Suprapubic skin (tissue), 4 donors: Measurements from ENCODE around the gene ADD2. TPM values are rescaled to one million over a fixed set of nuclear protein-coding genes. Genes with fewer than 3 reads are reported as not detected.
"Not testable (repeated sequence)": the region's sequence is repeated elsewhere in the genome, so short reads cannot be mapped to it uniquely, and the experiment has no call there.

Experiments
- DNase-seq, 2 donors: peaks; one replicate each; pipeline ENCODE4 v3.0.0-alpha.2; 2019; ENCODE audit warnings: low spot score in 2 of 2
- H3K27ac ChIP-seq: fragments of 200-600 bp; sonication (generic); one replicate; pipeline ENCODE4 v1.5.1; 2019
- H3K27me3 ChIP-seq: fragments of 200-600 bp; sonication (generic); one replicate; pipeline ENCODE4 v1.5.1; 2019
- H3K36me3 ChIP-seq: fragments of 200-600 bp; sonication (generic); one replicate; pipeline ENCODE4 v1.5.1; 2019
- H3K4me1 ChIP-seq: fragments of 200-600 bp; sonication (generic); one replicate; pipeline ENCODE4 v1.5.1; 2019
- H3K4me3 ChIP-seq: fragments of 200-600 bp; sonication (generic); one replicate; pipeline ENCODE4 v1.5.1; 2019; ENCODE audit warnings: mild to moderate bottlenecking
- H3K9me3 ChIP-seq: fragments of 200-600 bp; sonication (generic); one replicate; pipeline ENCODE4 v1.5.1; 2019
- CTCF ChIP-seq, 2 donors: fragments of 200-600 bp in 1 of 2; fragments of 450-650 bp in 1 of 2; sonication (generic) in 1 of 2; IDR thresholded peaks; one replicate each; pipeline ENCODE4 v1.5.1; 2016 to 2019; ENCODE audit warnings: antibody characterized with exemption in 2 of 2, mild to moderate bottlenecking in 1 of 2, moderate library complexity in 1 of 2
- EP300 ChIP-seq: sonication (generic); formaldehyde crosslinking; IDR thresholded peaks from one replicate; pipeline ENCODE4 v1.6.1; 2017; ENCODE audit warnings: antibody characterized with exemption
- POLR2A ChIP-seq, 2 donors: fragments of 450-650 bp; IDR thresholded peaks; one replicate each; pipeline ENCODE4 v1.6.1; 2017; ENCODE audit warnings: antibody characterized with exemption in 2 of 2, mild to moderate bottlenecking in 2 of 2, moderate library complexity in 2 of 2
- POLR2AphosphoS5 ChIP-seq, 3 donors: sonication (generic); formaldehyde crosslinking; IDR thresholded peaks; one replicate each; pipeline ENCODE4 v1.6.1; 2017; ENCODE audit warnings: antibody characterized with exemption in 3 of 3
- WGBS: methylation state at CpG from one replicate; pipeline ENCODE4 v1.1.5; 2018; 5-methylcytosine and 5-hydroxymethylcytosine counted together
- total RNA-seq, 4 donors: library from RNA; depleted of rRNA; stranded (reverse); fragments of >200 nt; gene quantifications; one replicate each; pipeline ENCODE4 v1.1.0, GENCODE V29; 2016

The ADD2 gene
- total RNA-seq, 4 donors from 2014 or later = 1.4 to 2.3 (median 1.5) TPM

DNA sequence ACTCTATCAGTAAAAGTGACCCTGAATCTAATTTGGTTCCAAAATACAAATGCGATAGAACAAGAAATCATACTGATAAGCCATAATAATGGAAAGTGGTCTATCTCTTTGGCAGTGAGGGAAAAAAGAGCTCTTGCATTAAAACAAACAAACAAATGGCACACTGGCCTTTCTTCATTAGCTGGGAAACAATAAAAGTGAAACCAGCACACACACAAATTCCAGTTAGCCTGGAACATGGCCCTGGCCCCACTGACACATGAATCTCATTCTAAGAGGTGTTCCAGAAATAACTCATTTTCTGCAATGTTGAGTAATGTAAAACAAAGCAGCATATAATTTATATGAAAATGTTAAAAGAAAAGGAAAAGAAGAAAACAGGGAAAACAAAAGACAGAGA is 135.0 kb downstream of the ADD2 start:
- Histone ChIP-seq H3K4me1 (no peaks in the 10 kb centered on the region), H3K4me3 (no peak overlapping the region), H3K27ac (no peak overlapping the region), H3K36me3 (no peaks in the 10 kb centered on the region), H3K27me3 (peaks cover 2% of the 10 kb centered on the region), H3K9me3 (peaks cover 7% of the 10 kb centered on the region)
- WGBS = 97% methylated on average over 1 of the region's 1 CpG
- TF ChIP-seq POLR2A (IDR thresholded peaks at IDR 0.05) (no peak), EP300 (no peak), CTCF (IDR thresholded peaks at IDR 0.05) (no peak), POLR2AphosphoS5 (IDR thresholded peaks at IDR 0.05) (no peak)
- no peak for DNase-seq

GRCh38 chr2:70632388-70632787 is 135.6 kb downstream of the ADD2 start:
- H3K4me1 ChIP-seq = no peaks in the 10 kb centered on the region
- whole genome bisulfite sequencing = 59% methylated on average over 1 of the region's 1 CpG
- H3K27me3 ChIP-seq = peaks cover 2% of the 10 kb centered on the region
- H3K36me3 ChIP-seq = no peaks in the 10 kb centered on the region
- H3K4me3 ChIP-seq = no peak overlapping the region
- DNase-seq = no peak
- TF ChIP-seq EP300 (no peak), CTCF (IDR thresholded peaks at IDR 0.05) (no peak), POLR2A (IDR thresholded peaks at IDR 0.05) (no peak), POLR2AphosphoS5 (IDR thresholded peaks at IDR 0.05) (no peak)
- peaks cover 7% of the 10 kb centered on the region for H3K9me3 ChIP-seq
- no peak overlapping the region for H3K27ac ChIP-seq

- Histone ChIP-seq H3K4me3 (no peak overlapping the region), H3K27ac (no peak overlapping the region), H3K36me3 (no peaks in the 10 kb centered on the region), H3K4me1 (no peaks in the 10 kb centered on the region), H3K27me3 (peaks cover 2% of the 10 kb centered on the region), H3K9me3 (peaks cover 7% of the 10 kb centered on the region)
- WGBS = 61% methylated on average over 1 of the region's 1 CpG
- TF ChIP-seq CTCF (IDR thresholded peaks at IDR 0.05) = no peak
- no peak for TF ChIP-seq POLR2AphosphoS5 (IDR thresholded peaks at IDR 0.05)
- DNase-seq = no peak
These were observed 137.2 kb downstream of the ADD2 start for GRCh38 chr2:70630761-70631160.

- peaks cover 2% of the 10 kb centered on the region for H3K27me3 ChIP-seq
- DNase-seq = no peak
- no peaks in the 10 kb centered on the region for H3K36me3 ChIP-seq
- no peak overlapping the region for H3K4me3 ChIP-seq
- no peak overlapping the region for H3K27ac ChIP-seq
- H3K9me3 ChIP-seq = no peaks in the 10 kb centered on the region
- H3K4me1 ChIP-seq = no peaks in the 10 kb centered on the region
- TF ChIP-seq EP300 = no peak
- 56% methylated on average over 2 of the region's 2 CpGs for WGBS
These were observed 140.6 kb downstream of the ADD2 start for GRCh38 chr2:70627211-70627898.

DNA sequence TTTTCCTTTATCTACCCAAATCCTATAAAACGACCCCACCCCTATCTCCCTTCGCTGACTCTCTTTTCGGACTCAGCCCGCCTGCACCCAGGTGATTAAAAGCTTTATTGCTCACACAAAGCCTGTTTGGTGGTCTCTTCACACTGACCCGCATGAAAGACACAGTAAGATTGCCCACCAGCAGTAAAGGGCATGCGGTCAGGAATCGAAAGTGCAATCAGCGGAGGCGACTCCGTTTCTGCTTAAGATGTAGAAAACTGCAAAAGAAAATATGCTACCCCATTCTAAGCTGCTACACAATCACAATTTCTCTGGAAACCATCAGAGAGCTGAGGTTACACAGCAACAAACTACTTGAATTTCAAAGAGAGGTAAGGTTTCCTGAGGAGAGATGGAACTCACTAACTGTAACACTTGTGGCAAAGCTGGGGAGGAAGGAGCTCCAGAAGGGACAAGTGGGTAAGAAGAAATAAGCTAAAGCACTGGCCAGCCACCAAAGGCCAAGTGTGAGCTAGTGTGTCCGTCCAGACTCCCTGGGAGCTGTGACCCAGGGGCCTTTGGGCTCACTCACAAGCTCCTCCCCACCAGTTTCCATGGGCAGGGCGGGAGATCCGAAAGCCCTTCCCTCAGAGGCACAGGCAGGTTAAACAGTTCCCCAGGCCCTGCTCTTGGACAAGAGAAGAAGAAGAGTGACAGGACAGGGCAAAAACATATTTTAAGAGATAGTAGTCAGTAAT is 141.6 kb downstream of the ADD2 start:
- Histone ChIP-seq H3K27me3 (peaks cover 5% of the 10 kb centered on the region), H3K9me3 (no peaks in the 10 kb centered on the region), H3K27ac (no peak overlapping the region), H3K36me3 (no peaks in the 10 kb centered on the region), H3K4me3 (no peak overlapping the region), H3K4me1 (no peaks in the 10 kb centered on the region)
- DNase-seq = no peak
- TF ChIP-seq EP300 (no peak), POLR2AphosphoS5 (IDR thresholded peaks at IDR 0.05) (no peak), CTCF (IDR thresholded peaks at IDR 0.05) (no peak), POLR2A (IDR thresholded peaks at IDR 0.05) (no peak)
- 75% methylated on average over 13 of the region's 13 CpGs for WGBS

DNA sequence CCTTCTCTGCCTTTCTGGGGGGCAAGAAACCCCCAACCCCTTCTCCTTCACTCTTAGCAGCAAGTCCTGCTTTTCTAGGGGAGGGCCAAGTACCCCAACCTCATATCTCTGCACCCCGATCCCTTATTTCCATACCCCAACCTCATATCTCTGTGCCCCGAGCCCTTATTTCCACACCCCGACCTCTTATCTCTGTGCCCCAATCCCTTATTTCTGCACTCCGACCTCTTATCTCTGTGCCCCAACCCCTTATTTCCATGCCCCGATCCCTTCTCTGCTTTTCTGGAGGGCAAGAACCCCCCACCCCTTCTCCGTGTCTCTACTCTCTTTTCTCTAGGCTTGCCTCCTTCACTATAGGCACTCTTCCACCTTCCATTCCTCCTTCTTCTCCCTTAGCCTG is 146.5 kb downstream of the ADD2 start:
- DNase-seq, H3K4me3 ChIP-seq, H3K27me3 ChIP-seq, H3K36me3 ChIP-seq, H3K4me1 ChIP-seq, H3K9me3 ChIP-seq, H3K27ac ChIP-seq: not testable (repeated sequence)
- 90% methylated on average over 6 of the region's 6 CpGs for WGBS
